Skin epidermis (tissue), 12 donors: ENCODE measurements around the gene PCDHGB4.
"Not testable (repeated sequence)": the region's sequence is repeated elsewhere in the genome, so short reads cannot be mapped to it uniquely, and the experiment has no call there.

Source experiments
- H3K27ac ChIP-seq, 21 experiments: fragments of 200-600 bp; sonication (generic) in 11 of 21; one replicate each; pipeline ENCODE4 v1.5.0; 2020; ENCODE audit warnings: mild to moderate bottlenecking in 3 of 21, inconsistent platforms in 2 of 21, moderate library complexity in 2 of 21
- H3K4me3 ChIP-seq, 7 experiments: fragments of 200-600 bp; sonication (generic) in 2 of 7; one replicate each; pipeline ENCODE4 v1.5.0; 2020; ENCODE audit warnings: inconsistent platforms in 2 of 7, mild to moderate bottlenecking in 2 of 7, moderate library complexity in 1 of 7

Gene PCDHGB4

DNA sequence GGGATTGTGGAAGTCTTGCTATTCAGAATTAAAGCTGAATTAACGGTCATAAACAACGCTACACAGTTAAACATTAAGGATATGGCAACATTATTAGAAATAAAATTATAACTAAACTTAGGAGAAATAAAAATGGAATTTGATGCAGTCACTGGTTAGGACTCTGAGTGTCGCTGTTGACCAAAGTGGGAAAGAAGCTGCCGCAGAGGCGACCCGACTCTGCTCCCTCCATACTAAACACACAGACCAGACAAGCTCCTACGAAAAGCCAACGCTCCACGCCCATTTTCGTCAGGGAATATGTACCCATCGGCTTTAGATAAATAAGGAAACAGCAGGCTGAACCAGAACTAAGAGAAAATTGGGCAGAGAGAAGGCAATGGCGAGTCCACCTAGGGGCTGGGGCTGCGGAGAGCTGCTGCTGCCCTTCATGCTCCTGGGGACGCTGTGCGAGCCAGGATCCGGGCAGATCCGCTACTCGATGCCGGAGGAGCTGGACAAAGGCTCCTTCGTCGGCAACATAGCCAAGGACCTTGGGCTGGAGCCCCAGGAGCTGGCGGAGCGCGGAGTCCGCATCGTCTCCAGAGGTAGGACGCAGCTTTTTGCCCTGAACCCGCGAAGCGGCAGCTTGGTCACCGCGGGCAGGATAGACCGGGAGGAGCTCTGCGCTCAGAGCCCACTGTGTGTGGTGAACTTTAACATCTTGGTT, 23.4 kb upstream of the PCDHGB4 start, which contains the start of gene PCDHGA5:
Gene PCDHGA5 (plus strand): TSS at position 211 of the 709 bp plus-strand sequence. CDS start 169 bp downstream, at position 380.
- Histone ChIP-seq H3K4me3 (no peak within 1 kb of the TSS), H3K27ac (no peak within 1 kb of the TSS)

DNA sequence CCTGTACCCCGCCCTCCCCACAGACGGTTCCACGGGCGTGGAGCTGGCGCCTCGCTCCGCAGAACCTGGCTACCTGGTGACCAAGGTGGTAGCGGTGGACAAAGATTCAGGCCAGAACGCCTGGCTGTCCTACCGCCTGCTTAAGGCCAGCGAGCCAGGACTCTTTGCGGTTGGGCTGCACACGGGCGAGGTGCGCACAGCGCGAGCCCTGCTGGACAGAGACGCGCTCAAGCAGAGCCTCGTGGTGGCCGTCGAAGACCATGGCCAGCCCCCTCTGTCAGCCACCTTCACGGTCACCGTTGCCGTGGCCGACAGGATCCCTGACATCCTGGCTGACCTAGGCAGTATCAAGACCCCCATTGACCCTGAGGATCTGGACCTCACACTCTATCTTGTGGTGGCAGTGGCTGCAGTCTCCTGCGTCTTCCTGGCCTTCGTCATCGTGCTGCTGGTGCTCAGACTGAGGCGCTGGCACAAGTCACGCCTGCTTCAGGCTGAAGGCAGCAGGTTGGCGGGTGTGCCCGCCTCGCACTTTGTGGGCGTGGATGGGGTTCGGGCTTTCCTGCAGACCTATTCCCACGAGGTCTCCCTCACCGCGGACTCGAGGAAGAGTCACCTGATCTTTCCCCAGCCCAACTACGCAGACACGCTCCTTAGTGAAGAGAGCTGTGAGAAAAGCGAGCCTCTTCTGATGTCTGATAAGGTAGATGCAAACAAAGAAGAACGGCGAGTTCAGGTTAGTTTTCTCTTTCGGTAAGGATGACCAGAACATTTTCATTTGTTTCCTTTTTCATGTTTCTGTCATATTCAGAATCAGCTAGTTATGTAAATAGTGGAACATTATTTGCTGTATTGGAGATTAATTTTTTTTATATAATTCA, 21.2 kb upstream of the PCDHGB4 start:
- no peak overlapping the region for H3K4me3 ChIP-seq
- H3K27ac ChIP-seq, result no peak overlapping the region

DNA sequence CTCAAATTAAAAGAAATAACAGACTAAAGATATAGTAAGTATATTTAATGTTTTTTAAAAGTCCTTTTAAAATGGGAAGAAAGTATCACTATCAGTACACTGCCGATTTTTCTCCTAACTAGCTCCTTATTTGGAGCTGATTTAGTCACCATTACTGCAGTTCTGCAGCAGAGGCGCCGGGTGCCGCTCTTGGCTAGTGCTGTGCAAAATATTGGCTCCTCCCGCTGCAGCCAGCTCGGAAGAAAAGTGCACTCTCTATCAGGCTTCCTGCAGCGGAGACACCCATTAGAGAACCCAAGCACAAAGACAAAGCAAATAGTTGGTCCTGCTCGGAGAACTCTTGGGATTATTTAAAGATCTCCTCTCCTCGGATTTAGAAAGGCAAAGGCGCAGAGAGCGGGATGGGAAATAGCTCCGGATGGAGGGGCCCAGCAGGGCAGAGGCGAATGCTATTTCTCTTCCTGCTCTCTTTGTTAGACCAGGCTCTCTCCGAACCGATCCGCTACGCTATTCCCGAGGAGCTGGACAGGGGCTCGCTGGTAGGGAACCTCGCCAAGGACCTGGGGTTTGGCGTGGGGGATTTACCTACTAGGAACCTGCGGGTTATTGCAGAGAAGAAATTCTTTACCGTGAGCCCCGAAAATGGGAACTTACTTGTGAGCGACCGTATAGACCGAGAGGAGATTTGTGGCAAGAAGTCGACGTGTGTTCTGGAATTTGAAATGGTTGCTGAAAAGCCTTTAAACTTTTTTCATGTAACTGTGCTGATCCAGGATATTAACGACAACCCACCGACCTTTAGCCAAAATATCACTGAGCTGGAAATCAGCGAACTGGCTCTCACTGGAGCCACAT, 17.3 kb upstream of the PCDHGB4 start, which contains the start of gene PCDHGB3:
Gene PCDHGB3 (plus strand): TSS at position 249 of the 855 bp plus-strand sequence. CDS start 153 bp downstream, at position 402.
- peak within 1 kb of the TSS in 1 of 7 experiments; percentile 5 for H3K4me3 ChIP-seq
- no peak within 1 kb of the TSS for H3K27ac ChIP-seq

DNA sequence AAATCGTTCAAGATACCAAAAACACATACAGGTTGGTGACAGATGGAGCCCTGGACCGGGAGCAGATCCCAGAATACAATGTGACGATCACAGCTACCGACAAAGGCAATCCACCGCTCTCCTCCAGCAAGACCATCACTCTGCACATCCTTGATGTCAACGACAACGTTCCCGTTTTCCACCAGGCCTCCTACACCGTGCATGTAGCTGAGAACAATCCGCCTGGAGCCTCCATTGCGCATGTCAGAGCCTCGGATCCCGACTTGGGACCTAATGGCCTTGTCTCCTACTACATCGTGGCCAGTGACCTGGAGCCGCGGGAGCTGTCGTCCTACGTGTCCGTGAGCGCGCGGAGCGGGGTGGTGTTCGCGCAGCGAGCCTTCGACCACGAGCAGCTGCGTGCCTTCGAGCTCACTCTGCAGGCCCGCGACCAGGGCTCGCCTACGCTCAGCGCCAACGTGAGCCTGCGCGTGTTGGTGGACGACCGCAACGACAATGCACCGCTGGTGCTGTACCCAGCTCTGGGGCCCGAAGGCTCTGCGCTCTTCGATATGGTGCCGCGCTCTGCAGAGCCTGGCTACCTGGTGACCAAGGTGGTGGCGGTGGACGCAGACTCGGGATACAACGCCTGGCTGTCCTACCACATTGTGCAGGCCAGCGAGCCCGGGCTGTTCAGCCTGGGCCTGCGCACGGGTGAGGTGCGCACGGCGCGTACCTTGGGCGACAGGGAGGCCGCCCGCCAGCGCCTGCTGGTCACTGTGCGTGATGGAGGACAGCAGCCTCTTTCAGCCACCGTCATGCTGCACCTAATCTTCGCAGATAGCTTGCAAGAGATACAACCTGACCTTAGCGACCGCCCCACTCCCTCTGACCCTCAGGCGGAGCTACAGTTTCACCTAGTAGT, 15.7 kb upstream of the PCDHGB4 start:
- H3K27ac ChIP-seq, result no peak overlapping the region
- no peak overlapping the region for H3K4me3 ChIP-seq

DNA sequence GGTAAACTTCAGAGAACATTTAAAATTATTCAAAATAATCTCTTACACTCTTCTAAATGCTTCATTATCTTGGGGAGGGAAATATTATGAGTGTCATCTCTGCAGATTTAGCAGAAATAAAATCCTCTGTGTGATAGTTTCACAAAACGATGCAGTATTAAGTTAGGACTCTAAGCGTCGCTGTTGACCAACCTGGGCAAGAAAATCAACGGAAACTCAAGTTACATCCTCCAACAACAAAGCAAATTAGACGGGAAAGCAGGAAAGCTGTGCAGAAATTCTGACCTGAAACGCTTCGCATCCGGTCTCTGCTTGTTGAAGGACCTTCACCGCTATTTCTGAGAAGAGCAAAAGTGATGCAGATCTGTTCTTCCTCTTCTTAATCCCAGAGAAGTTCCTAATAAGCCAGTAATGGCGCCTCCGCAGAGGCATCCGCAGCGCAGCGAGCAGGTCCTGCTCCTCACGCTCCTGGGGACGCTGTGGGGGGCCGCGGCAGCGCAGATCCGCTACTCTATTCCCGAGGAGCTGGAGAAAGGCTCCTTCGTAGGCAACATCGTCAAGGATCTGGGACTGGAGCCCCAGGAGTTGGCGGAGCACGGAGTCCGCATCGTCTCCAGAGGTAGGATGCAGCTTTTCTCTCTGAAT, 13.7 kb upstream of the PCDHGB4 start, which contains the start of gene PCDHGA6:
Gene PCDHGA6 (plus strand): TSS at position 219 of the 645 bp plus-strand sequence. CDS start 193 bp downstream, at position 412.
- Histone ChIP-seq H3K4me3 (peak within 1 kb of the TSS in 4 of 7 experiments; percentile 2 to 23 (median 10)), H3K27ac (no peak within 1 kb of the TSS)

DNA sequence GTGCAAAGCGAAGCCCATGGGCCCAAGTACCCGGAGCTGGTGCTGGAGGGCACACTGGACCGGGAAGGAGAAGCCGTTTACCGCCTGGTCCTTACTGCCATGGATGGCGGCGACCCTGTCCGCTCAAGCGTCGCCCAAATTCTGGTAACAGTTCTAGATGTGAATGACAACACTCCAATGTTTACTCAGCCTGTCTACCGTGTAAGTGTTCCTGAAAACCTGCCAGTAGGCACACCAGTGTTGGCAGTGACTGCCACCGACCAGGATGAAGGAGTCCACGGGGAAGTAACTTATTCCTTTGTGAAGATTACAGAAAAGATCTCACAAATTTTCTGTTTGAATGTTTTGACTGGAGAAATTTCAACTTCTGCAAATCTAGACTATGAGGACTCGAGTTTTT, 12.9 kb upstream of the PCDHGB4 start:
- no peak overlapping the region for H3K27ac ChIP-seq
- no peak overlapping the region for H3K4me3 ChIP-seq

DNA sequence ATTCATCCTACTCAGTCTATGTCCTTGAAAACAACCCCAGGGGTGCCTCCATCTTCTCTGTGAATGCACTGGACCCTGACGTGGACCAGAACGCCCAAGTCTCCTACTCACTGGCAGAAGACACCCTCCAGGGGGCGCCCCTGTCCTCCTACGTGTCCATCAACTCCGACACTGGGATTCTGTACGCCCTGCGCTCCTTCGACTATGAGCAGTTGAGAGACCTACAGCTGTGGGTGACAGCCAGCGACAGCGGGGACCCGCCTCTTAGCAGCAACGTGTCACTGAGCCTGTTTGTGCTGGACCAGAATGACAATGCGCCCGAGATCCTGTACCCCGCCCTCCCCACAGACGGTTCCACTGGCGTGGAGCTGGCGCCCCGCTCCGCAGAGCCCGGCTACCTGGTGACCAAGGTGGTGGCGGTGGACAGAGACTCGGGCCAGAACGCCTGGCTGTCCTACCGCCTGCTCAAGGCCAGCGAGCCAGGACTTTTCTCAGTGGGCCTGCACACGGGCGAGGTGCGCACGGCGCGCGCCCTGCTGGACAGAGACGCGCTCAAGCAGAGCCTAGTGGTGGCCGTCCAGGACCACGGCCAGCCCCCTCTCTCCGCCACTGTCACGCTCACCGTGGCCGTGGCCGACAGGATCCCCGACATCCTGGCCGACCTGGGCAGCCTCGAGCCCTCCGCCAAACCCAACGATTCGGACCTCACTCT, 11.9 kb upstream of the PCDHGB4 start:
- not testable (repeated sequence) for H3K4me3 ChIP-seq, H3K27ac ChIP-seq

DNA sequence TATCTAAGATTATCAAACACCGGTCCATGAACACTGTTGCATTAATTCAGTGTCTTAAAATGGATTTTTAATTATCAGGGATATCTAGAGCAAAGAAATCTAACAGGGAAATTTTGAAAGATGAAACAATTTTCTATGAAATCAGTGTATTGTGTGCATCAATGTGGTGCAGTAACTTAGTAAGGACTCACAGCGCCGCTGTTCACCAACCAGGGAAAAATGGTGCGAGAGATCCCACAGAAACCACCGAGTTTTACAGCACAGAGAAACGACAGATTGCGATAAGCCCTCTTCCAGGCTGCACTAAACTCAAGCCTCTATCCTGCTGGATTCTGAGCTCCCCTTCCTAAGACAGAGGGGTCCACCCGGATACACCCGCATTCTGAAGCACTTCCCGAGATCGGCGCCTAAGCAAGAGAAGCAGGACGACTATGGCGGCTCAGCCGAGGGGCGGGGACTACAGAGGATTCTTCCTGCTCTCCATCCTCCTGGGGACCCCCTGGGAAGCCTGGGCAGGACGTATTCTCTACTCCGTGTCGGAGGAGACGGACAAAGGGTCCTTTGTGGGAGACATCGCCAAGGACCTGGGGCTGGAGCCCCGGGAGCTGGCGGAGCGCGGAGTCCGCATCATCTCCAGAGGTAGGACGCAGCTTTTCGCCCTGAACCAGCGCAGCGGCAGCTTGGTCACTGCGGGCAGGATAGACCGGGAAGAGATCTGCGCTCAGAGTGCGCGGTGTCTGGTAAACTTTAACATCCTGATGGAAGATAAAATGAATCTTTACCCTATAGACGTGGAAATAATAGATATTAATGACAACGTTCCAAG, 4.8 kb upstream of the PCDHGB4 start, which contains the start of gene PCDHGA7:
Gene PCDHGA7 (plus strand): TSS at position 274 of the 826 bp plus-strand sequence. CDS start 158 bp downstream, at position 432.
- peak within 1 kb of the TSS in 4 of 7 experiments; percentile 10 to 30 (median 14) for H3K4me3 ChIP-seq
- H3K27ac ChIP-seq, result no peak within 1 kb of the TSS

DNA sequence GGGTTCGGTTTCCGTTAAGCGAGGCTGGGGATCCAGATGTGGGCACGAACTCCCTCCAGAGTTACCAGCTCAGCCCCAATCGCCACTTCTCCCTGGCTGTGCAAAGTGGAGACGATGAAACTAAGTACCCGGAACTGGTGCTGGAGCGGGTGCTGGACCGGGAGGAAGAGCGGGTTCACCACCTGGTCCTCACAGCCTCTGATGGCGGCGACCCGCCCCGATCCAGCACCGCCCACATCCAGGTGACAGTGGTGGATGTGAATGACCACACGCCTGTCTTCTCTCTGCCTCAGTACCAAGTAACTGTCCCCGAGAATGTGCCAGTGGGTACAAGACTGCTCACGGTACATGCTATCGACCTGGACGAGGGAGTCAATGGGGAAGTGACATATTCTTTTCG, 4.2 kb upstream of the PCDHGB4 start:
- no peak overlapping the region for H3K27ac ChIP-seq

DNA sequence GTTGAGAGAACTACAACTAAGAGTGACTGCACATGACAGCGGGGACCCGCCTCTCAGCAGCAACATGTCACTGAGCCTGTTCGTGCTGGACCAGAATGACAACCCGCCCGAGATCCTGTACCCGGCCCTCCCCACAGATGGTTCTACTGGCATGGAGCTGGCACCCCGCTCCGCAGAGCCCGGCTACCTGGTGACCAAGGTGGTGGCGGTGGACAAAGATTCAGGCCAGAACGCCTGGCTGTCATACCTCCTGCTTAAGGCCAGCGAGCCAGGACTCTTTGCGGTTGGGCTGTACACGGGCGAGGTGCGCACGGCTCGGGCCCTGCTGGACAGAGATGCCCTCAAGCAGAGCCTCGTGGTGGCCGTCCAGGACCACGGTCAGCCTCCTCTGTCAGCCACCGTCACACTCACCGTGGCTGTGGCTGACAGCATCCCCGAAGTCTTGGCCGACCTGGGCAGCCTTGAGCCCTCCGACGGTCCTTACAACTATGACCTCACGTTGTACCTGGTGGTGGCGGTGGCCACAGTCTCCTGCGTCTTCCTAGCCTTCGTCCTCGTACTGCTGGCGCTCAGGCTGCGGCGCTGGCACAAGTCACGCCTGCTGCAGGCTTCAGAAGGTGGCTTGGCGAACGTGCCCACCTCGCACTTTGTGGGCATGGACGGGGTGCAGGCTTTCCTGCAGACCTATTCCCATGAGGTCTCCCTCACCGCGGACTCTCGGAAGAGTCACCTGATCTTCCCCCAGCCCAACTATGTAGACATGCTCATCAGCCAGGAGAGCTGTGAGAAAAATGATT, 2.8 kb upstream of the PCDHGB4 start:
- no peak overlapping the region for H3K27ac ChIP-seq
- no peak overlapping the region for H3K4me3 ChIP-seq

More for the DNA sequence above, 4.2 kb upstream of the PCDHGB4 start:
- H3K4me3 ChIP-seq, result peak overlapping the region in 2 of 7 experiments; percentile 10 to 30

DNA sequence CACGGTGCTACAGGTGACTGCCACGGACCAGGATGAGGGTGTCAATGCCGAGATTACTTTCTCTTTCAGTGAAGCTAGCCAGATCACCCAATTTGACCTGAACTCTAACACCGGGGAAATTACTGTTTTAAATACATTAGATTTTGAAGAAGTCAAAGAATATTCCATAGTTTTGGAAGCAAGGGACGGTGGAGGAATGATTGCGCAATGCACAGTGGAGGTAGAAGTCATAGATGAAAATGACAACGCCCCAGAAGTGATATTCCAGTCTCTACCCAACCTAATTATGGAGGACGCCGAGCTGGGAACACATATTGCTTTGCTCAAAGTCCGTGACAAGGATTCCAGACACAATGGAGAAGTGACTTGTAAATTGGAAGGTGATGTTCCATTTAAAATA, 1.2 kb downstream of the PCDHGB4 start:
- H3K27ac ChIP-seq, result no peak overlapping the region
- H3K4me3 ChIP-seq, result no peak overlapping the region

DNA sequence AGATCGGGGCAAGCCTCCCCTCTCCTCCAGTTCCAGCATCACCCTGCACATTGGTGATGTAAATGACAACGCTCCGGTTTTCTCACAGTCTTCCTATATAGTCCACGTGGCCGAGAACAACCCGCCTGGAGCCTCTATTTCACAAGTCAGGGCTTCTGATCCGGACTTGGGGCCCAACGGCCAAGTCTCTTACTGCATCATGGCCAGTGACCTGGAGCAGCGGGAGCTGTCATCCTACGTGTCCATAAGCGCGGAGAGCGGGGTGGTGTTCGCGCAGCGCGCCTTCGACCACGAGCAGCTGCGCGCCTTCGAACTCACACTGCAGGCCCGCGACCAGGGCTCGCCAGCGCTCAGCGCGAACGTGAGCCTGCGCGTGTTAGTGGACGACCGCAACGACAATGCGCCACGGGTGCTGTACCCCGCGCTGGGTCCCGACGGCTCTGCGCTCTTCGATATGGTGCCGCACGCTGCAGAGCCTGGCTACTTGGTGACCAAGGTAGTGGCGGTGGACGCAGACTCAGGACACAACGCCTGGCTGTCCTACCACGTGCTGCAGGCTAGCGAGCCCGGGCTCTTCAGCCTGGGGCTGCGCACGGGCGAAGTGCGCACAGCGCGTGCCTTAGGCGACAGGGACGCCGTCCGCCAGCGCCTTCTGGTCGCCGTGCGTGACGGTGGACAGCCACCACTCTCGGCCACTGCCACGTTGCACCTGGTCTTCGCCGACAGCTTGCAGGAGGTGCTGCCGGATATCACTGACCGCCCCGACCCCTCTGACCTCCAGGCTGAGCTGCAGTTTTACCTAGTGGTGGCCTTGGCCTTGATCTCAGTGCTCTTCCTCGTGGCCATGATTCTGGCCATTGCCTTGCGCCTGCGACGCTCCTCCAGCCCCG, 1.9 kb downstream of the PCDHGB4 start:
- H3K27ac ChIP-seq, result no peak overlapping the region
- H3K4me3 ChIP-seq, result no peak overlapping the region

DNA sequence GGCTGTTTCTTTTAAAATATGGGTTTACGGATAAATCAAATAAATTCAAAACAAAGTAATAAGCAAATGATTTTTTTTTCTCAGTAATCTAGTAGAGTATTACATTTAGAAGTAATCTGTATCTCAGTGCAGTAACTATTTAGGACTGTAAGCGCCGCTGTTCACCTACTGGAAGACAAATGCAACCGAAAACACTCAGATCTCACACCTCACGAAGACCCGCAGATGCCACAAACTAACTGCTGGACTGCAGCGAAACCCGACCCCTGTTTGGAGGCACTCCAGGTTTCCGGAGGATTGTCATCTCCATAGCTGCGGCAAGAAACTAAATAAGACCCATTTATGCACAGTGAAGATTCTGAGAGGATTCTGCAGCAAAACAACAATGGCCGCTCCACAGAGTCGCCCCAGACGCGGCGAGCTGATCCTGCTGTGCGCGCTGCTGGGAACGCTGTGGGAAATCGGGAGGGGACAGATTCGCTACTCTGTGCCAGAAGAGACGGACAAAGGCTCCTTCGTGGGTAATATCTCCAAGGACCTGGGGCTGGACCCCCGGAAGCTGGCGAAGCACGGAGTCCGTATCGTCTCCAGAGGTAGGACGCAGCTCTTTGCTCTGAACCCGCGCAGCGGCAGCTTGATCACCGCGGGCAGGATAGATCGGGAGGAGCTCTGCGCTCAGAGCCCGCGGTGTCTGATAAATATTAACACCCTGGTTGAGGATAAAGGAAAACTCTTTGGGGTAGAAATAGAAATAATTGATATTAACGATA, 5.1 kb downstream of the PCDHGB4 start, which contains the start of gene PCDHGA8:
Gene PCDHGA8 (plus strand): TSS at position 205 of the 770 bp plus-strand sequence. CDS start 181 bp downstream, at position 386.
- Histone ChIP-seq H3K27ac (no peak within 1 kb of the TSS), H3K4me3 (no peak within 1 kb of the TSS)

DNA sequence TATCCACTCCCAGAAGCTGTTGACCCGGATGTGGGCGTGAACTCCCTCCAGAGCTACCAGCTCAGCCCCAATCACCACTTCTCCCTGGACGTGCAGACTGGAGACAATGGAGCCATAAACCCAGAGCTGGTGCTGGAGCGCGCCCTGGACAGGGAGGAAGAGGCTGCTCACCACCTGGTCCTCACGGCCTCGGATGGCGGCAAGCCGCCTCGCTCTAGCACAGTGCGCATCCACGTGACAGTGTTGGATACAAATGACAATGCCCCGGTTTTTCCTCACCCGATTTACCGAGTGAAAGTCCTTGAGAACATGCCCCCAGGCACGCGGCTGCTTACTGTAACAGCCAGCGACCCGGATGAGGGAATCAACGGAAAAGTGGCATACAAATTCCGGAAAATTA, 5.8 kb downstream of the PCDHGB4 start:
- Histone ChIP-seq H3K27ac (no peak overlapping the region), H3K4me3 (no peak overlapping the region)
